NCI-H510A treated with DMSO at 0.1 percent for 48 hours (cell line): ENCODE data around the gene TMPRSS2.

Experiments used
- DNase-seq: peaks from one replicate; lab custom pipeline; 2025; lab: John Stamatoyannopoulos, UW

TMPRSS2 gene

GRCh38 chr21:41509733-41510132 is 1.8 kb upstream of the TMPRSS2 start:
- no peak for DNase-seq

DNA sequence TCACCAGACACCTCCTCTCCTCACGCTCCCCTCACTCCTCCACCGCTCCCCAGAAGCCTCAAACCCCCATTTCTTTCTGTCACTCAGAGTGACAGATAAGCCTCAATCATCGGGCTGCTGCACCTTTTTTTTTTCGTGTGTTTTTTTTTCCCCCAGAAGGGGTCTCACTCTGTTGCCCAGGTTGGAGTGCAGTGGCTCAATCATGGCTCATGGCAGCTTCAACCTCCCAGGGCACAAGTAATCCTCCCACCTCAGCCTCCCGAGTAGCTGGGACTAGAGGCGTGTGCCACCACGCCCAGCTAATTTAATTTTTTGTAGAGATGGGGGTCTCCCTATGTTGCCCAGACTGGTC is 1.2 kb upstream of the TMPRSS2 start:
- DNase-seq = no peak

DNA sequence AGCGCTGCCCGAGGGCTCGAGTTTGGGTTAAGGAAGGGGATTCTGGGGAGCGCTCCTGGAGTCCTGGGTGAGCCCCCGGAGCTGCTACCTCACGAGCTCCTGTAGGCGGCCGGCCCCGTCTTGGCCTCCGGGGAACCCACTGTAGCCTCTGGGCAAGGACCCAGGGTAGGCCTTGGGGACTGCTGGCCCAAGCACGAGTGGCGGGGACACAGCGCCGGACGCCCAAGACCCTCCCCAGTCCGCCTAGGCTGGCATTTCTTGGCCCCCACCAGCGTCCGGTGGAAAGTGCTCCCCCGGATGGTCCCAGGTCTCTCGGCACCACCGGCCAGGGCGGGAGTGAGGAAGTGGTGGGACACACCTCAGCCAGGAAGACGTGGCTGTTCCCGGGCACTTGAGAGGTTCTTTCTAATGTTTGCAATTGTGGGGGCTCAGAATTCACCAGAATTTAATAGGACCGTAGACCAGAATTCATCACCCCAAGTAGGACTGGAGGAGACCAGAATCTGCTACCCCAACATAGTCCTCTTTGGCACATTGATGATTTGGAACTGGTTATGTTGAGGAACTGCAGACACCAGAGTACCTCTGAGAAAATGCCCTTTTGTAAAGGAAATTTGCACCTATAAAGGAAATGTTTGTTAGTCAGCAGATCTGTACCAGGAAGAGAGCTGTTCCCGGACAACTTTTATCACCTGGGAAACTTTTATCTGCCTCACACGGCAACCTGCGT is 622 bp upstream of the TMPRSS2 start:
- no peak for DNase-seq

DNA sequence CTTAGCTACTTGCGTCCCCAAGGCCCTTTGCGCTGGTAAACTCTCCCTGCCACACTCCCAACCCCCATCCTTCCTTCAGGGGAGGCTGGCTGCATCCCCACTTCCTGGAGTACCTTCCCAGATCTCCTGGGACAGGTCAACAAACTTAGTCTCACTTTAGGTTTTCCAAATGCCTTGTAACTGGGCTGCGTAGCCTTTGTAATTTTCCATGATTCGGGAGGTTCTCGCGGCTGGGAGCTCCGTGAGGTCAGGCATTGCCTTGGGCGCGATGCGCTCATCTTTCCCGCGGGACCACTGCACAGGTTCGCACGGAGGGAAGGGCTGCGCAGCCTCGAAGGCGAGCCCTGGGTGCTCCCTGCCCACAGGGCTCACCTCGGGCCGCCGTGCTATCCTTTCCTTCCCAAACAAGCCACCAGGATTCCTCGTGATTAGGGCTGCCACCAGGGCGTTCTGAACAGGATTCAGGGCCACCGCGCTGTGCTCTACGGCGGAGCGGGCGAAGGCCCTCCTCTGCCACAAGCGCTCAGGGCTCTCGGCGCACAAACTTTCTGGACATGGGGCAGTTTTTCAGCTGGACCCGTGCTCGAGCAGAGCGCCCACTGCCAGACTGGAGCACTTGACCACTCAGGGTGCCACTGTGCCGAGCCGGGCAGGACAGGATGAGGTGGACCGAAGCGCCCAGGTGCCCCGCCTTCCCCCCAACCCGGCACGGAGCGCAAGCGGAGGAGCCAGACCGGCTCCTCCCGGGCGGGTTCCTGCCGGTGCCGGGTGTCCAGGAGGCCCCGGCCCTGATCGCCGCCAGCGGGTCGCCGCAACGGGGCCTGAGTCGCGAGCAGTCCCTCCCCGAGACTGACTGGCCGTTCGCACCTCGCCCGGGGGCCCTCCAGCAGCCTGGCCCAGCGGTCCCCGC is 1.1 kb downstream of the TMPRSS2 start:
- no peak for DNase-seq

GRCh38 chr21:41506005-41506594 is 1.9 kb downstream of the TMPRSS2 start:
- no peak for DNase-seq

- DNase-seq = no peak
Observed at GRCh38 chr21:41504030-41504429, 3.9 kb downstream of the TMPRSS2 start.

DNA sequence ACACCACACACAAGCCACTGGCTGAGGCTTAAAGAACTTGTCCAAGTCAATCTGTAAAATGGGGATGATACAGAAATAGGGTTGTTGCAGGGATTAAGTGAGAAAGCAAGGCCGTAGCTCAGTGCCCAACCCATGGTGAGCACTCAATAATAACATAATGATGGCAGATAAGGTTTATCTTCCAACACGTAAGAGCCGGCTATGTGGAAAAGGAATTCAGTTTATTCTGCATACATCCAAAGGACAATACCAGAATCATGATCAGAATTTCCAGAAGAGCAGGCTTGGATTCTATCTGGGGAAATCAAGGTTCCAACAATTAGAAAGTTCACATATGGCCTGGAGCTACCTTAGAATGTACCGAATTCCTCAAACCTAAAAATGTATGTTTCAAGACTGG is 4.6 kb downstream of the TMPRSS2 start:
- DNase-seq = no peak

DNA sequence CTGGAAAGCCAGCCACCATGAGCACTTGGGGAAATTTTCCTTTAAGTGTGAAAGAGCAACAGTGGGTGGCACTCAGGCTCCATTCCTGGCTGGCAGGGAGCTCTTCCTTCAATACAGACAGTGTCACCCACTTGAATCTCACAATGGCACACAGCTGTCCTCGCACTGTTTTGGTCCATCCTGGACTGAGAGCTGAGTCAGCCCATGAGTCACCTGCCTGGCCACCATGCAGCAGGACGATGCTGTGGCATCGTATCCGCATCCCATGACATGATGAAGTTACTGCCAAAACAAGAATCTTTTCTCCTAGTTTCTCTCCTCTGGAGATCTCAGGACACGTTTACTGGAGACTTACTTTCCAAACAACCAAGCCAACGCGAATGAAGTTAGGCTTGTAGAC is 6.0 kb downstream of the TMPRSS2 start:
- no peak for DNase-seq

DNA sequence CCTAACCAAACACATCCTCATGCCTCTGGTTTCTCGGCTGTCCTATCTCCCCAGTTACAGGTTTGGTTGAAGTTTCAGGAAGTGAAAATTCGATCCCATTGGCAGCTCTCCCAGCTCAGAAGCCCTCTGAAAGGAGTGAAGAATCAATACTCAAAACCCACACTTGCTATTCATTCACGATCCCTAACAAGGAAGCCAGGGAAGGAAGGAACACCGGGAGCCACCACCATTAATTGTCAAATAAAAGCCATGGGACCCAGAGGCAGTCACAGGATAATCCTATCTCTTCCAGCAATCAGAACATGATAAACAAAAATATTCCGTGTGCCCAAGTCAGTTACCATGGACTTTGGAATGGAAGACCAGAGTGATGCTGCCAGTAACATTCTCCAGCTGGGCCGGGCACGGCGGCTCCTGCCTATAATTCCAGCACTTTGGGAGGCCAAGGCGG is 7.0 kb downstream of the TMPRSS2 start:
- no peak for DNase-seq

GRCh38 chr21:41500363-41500762 is 7.6 kb downstream of the TMPRSS2 start:
- DNase-seq = no peak

- DNase-seq = no peak
Observed at GRCh38 chr21:41499920-41500319, 8.0 kb downstream of the TMPRSS2 start.

GRCh38 chr21:41497788-41498187 is 10.2 kb downstream of the TMPRSS2 start:
- no peak for DNase-seq

DNA sequence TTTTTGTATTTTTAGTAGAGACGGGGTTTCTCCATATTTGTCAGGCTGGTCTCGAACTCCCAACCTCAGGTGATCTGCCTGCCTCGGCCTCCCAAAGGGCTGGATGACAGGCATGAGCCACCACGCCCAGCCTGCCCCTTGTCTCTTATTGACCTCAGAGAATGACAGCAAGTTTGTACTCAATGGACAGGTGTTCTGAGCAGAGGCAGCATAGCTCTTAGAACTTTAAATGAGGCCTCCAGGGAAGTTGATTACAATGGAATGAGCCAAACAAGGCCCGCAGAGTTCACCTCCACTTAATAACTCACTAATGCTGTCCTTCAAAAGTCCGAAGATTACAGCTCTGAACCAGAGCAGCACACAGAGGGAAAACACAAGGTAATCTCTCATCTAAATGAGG is 10.9 kb downstream of the TMPRSS2 start:
- DNase-seq = no peak

DNA sequence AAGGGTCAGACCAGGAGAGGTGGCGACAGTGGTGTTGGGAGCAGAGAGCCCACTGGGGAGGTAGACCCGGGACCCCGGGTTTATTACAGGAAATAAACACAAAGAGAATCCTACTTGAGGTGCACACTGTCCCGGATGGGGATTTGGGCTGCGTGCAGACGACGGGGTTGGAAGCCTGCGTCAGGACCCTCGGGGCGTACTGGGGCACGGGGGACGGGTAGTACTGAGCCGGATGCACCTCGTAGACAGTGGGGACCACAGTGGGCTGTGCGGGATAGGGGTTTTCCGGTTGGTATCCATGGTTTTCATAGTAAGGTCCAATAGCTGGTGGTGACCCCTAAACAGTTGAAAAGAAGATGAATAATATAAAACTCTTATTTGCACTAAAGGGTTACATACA is 13.7 kb downstream of the TMPRSS2 start:
- DNase-seq = no peak

DNA sequence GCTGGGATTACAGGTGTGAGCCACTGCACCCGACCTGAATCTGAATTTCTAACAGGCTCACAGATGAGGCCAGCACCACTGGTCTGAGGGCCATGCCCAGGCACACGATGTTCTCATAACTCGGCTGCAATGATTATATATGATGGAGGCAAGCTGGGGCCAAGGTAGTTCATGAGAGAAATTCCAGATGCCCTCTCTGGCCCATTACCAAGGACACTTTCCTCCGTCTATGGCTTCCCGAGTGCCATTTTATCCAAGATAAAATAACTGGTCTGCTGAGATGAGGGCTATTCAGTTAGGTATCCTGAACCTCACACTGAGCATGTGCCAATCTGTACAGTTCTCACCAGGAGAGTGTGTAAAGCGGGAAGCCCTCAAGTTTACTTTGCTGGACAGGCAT is 16.5 kb downstream of the TMPRSS2 start:
- no peak for DNase-seq

GRCh38 chr21:41490330-41490729 is 17.6 kb downstream of the TMPRSS2 start:
- no peak for DNase-seq

GRCh38 chr21:41489329-41489728 is 18.6 kb downstream of the TMPRSS2 start:
- DNase-seq = no peak

DNA sequence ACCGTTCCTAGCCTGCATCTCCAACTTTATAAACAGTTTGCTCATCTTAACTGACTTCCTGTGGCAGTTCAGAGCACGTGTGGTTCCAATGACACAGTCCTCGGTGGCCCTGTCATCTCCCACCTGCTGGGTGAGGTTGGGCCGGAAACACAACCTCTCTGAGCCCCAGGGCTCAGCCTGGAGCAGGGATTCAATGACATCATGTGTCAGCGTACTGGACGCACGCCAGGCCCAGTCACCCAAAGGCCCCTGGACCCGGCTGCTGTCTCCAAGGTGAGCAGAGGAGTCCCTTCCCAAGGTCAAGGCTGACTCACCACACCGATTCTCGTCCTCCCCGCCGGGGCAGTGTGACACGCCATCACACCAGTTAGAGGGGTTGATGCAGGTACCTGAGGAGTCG is 19.9 kb downstream of the TMPRSS2 start:
- no peak for DNase-seq

DNA sequence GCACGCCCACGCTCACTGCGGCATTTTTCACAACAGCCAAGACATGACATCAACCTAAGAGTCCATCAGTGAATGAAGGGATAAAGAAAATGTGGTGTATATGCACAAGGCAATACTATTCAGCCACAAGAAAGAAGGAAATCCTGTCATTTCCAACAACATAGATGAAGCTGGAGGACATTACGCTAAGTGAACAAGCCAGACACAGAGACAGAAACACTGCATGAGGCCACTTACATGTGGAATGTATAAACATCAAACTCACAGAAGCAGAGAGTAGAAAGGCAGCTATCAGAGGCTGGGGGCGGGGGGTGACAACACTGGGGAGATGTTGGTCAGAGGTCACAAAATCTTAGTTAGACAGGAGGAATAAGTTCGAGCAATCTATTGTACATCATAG is 20.9 kb downstream of the TMPRSS2 start:
- no peak for DNase-seq

GRCh38 chr21:41483973-41484372 is 24.0 kb downstream of the TMPRSS2 start:
- no peak for DNase-seq

- DNase-seq = no peak
Observed at GRCh38 chr21:41483415-41483814, 24.5 kb downstream of the TMPRSS2 start.

- DNase-seq = no peak
Observed at GRCh38 chr21:41482980-41483379, 25.0 kb downstream of the TMPRSS2 start.

GRCh38 chr21:41482301-41482700 is 25.7 kb downstream of the TMPRSS2 start:
- peak; percentile 28 for DNase-seq
